Hematopoietic multipotent progenitor cell treated with erythropoietin and hydrocortisone succinate and interleukin-3 and kit ligand, for 17 days (in vitro differentiated cells): ENCODE results near the gene DDX54.

Source experiments
- DNase-seq: peaks from one replicate; pipeline ENCODE4 v3.0.0-alpha.2; 2015; ENCODE audit warnings: low spot score

The DDX54 gene

DNA sequence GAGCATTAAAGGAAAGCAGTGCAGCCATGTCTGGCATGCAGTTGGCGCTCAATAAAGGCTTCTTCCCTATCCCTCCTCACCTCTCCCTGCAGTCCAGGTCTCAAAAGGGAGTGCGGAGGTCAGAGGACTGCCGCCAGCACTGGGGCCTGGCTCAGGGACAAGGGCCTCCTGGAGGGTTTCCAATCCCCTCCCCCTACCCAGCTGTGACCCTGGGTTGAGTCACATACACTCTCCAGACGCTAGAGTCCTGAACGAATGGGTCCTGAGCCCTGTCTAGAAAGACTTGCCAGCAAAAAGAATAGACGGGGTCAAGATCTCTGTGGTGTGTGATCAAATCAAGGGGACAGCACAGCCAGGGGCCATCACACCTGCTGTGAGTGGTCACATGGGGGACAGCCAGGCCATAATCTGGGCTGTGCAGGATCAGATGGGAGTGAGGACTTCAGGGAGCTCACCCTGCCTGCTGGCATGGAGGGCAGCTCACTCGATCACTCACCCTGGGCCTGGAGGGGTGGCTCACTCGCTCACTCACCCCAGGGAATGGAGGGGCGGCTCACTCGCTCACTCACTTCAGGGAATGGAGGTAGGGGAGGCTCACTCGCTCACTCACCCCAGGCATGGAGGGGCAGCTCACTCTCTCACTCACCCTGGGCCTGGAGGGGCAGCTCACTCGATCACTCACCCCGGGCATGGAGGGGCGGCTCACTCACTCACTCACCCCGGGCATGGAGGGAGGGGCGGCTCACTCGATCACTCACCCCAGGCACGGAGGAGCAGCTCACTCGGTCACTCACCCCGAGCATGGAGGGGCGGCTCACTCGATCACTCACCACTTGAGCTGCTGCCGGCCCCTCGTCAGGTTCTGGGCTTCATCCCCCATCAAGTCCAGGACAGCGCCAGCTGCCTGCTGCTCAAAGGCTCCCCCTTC lies 22.9 kb downstream of the DDX54 start:
- DNase-seq: no peak

DNA sequence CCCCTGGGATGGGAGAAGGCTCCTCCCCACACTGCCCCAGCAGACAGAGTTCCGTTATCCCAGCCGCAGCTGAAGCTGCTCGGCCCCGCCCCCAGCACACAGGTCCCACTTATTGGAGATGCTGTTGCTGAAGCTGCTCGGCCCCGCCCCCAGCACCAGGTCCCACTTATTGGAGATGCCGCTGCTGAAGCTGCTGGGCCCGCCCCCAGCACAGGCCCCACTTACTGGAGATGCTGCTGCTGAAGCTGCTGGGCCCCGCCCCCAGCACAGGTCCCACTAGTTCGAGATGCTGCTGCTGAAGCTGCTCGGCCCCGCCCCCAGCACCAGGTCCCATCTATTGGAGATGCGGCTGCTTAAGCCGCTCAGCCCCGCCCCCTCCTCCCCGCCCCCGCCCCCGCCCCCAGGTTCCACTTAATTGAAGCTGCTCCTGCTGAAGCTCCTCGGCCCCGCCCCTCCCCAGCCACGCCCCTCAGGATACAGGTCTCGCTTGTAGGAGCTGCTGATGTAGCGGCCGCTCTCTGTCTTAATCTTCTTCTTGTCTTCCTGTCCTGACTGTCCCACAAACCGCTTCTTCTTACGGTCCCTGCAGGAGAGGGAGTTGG lies 23.8 kb downstream of the DDX54 start:
- no peak for DNase-seq

DNA sequence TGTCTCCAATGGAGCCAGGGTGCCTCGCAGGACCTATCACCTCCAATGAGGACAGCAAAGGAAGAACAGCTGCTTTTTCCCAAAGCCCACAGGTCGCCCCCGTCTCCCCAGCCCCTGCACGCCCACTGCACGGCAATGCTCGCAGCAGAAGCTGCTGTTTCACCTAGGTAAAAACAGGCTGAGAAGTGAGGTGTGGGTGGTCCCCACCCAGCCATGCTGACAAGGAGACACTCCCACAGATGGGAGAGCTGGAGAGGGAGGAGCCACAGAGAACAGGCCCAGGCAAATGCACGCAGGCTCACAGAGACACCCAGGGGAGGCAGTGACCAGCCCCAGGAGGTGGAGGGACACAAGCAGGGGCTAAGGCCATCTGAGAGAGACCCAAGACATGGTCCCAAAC lies 25.3 kb downstream of the DDX54 start:
- no peak for DNase-seq

DNA sequence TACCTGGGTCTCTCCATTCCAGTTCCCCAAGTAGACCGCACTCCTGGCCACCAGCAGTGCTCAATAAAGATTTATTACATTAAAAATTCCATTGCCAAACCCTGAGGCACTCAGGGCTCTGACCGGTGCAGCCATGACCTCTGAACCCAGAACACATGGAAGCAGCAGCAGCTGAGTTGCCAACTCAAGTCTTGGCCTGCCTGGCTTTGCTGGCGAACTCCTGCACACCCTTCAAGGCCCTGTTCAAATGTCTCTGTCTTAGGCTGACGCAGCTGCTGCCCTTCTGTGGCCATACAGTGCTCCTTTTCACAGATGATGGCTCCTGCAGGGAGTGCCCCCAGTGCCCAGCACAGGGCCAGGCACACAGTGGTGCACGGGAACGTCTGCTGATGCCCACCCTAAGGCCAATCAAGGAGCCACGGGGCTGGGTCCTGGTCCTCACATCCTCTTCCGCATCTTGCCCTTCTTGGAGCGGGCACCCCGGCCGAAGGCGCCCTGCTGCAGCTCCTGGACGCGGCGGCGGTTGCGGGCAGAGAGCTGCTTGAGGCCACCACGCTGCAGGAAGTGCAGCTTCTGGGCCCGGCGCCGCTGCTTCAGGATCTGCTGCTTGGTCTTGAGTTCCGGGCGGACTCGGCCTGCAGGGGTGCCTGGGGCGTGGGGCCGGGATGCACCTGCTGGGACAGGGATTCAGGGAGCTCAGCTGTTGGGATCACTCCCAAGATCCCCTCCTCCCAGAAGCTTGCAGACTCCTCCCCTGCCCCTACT lies 26.7 kb downstream of the DDX54 start:
- no peak for DNase-seq

DNA sequence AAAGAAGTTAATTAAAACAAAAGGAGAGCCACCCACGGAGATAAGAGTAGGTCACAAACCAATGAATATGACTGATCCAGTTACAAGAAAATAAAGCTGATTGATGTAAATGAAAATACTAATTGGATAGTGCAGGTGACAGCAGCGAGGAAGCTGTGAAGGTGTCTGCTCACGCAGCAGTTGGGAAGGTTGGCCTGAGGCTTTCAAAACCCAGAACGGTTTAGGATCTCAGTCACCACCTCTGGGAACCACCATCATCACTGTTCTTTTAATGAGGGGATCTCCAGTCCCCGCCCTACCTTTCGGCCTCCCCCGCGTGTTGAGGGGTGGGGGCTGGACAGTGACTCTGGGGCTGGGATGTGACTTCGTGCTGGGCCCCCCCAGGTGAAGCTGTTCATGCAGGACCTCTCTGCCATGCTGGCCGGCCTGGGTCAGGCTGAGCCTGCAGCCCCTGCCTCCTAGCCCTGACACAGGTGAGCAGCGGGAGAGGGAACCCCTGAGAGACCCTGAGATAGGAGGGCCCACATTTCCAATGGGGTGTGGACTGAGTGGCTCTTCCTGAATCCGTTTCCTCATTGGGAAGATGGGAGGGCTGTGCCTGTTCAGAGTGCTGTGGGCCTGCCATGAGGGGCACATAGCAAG lies 27.9 kb downstream of the DDX54 start:
- DNase-seq: no peak

DNA sequence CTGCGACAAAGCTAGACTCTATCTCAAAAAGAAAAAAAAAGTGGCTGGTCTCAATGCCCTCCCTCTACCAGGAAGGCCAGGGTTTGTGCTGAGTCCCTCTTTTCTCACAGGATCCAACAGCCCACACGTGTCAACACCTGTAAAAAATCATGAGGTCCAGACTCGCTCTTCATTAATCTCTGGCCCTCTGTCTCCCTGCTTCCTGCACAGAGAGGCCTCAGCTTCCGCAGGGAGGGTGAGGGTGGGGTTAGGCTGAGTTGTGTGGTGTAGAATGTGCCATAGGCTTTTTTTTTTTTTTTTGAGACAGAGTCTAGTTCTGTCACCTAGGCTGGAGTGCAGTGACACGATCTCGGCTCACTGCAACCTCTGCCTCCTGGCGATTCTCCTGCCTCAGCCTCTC lies 29.6 kb downstream of the DDX54 start:
- DNase-seq: no peak

DNA sequence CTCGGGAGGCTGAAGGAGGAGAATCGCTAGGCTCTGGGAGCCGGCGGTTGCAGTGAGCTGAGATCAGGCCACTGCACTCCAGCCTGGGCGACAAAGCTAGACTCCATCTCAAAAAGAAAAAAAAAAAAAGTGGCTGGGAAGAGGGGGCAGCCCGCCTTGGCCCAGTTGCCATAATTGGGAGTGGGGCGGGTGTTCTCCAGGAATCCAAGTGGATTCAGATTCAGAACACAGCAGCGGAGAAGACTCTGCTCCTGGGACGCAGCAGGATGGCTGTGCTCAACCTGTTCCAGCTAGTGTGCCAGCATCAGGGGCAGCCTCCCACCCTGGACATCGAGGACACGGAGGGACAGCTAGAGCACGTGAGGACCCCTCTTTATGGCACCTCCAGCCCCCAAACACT lies 30.2 kb downstream of the DDX54 start:
- DNase-seq: no peak

DNA sequence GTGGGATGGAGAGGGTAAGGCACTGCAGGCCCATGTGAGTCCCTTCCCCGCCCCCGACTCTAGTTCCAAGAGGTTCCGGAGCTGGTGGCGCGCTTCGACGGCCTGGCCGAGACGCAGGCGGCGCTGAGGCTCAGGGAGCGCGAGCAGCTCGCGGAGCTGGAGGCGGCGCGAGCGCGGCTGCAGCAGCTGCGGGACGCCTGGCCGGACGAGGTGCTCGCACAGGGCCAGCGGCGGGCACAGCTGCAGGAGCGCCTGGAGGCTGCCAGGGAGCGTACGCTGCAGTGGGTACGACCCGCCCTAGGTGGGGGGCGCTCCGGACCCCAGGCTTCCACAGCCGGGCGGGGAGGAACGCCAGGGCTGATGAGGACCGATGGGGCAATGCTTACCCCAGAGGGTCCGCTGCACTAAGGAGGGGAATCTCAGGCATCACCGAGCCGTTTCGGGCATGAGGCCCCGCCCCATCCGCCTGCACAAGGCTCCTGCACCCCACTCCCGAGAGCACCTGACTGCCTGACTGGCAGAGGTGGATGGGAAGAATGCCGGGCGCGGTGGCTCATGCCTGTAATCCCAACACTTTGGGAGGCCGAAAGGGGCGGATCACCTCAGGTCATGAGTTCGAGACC lies 30.8 kb downstream of the DDX54 start:
- no peak for DNase-seq

DNA sequence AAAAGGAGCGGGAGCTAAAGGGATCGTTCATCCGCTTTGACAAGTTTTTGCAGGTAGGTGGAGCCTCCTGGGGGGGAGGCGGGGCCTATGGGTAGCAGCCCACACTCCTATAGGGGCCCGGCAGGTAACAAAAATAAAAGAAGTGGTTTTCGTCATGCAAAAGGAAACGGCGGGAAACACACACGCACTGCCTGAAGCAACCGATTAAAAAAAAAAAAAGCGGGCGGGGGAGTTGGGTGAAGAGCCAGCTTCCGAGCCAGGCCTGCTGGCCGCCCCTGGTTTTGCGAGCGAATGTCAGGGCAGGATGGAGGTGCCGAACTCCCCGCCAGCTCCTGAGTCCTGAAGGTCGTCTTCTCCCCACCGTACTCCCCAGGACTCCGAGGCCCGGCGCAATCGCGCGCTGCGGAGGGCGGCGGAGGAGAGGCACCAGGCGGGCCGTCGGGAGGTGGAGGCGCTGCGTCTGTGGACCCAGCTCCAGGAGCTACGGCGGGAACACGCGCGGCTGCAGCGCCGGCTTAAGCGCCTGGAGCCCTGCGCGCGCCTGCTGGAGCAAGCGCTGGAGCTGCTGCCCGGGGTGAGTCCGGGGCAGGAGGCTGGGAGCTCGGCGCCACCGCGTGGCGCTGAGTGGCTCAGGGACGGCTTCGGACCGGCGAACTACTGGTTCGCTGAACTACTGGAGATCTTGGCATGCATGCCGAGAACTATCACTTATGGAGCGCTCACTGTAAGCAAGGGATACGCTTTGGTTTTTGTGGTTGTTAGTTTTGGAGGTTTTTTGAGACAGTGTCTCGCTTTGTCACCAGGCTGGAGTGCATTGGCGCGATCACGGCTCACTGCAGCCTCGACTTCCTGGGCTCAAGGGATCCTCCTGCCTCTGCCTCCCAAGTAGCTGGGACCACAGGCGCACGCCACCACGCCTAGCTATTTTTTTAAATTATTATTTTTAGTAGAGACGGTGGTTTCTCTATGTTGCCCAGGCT lies 32.2 kb downstream of the DDX54 start:
- DNase-seq: no peak

DNA sequence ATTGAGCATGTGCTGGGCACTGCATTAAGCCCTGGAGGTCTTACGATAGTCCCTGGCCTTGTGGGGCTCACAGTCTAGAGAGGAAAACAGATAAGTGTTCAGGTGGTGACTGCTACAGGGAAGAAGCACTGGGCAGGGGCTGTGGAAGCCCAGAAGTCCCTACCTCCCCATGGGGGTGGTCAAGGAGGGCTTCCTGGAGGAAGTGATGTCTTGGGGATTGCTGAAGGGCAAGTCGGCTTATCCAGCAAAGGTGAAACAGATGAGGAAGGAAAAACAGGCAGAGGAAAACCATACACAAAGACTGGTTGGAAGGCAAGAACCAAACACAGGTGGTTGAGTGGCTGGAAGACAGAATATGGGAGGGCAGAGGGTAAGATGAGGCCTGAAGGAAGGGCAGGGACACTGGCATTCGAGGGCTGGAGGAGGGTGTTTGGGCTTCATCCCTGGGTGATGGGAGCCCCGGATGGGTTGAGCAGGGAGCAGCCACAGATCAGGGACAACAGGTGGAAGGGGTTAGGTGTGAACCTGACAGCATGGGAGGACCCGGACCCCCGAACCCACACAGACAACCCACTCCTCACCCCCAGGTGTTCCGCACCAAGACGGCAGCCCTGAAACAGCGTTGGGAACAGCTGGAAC lies 33.0 kb downstream of the DDX54 start:
- DNase-seq: no peak

DNA sequence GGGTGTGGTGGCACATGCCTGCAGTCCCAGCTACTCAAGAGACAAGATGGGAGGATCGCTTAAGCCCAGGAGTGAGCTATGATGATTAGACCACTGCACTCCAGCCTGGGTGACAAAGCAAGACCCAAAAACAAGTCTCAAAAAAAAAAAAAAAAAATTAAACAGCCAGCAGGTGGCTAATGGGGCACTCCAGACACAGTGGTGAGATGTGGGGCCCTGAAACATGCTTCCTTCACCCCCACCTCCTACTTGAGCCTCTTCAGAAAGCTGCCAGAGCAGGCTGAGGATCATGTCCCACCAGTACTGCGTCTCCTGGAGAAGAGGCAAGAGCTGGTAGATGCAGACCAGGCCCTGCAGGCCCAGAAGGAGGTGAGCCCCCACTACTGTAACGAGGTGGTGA lies 33.6 kb downstream of the DDX54 start:
- DNase-seq: no peak

DNA sequence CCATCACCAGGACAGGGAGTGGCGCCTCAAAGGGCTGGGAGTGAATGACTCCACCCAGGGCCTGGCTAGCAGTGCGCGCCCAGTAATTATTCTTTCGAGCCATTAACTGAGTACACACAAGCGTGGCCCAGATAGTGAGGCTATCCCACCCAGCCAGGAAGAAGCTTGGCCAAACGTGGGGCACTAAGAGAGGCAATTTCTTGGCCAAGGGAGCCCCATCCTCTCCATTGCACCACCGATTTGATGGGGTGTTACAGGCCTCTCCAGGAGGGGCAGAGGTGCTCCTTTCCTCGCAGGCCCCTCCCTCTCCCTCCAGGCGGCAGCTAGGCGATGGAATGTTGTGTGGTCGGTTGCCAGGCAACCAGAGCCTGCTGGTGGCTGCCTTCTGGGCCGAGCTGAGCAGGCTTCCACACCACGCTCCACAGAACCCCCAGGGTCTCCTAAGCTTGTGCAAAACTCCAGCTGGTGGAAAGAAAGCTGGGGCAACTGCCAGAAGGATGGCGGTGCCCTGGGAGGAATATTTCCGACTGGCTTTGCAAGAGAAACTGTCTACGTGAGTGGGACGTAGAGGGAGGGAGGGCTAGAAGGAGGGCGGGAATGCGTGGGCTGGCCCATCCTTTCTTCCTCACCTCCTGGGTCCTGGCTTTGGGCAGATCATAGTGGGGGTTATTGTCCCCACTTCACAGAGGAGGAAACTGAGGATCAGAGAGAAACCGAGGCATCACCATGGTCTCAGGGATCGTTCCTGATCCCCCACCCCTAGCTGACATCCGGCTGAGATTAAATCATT lies 35.7 kb downstream of the DDX54 start, which contains the start of gene CFAP73:
Gene CFAP73 (plus strand): TSS at position 364 of the 790 bp plus-strand sequence. CDS start 134 bp downstream, at position 498.
- no peak for DNase-seq

DNA sequence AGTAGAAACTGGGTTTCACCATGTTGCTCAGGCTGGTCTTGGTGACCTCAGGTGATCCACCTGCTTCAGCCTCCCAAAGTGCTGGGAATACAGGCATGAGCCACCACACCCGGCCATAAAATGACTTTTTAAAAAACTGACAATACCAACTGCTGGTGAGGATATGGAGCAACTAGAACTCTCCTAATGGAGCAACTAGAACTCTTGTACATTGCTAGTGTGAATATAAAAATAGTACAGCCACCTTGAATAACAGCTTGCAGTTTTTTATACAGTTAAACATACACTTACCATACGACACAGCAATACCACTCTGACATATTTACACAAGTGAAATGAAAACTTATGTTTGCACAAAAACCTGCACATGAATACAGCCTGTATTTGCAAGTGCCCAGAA lies 38.3 kb downstream of the DDX54 start:
- DNase-seq: no peak

DNA sequence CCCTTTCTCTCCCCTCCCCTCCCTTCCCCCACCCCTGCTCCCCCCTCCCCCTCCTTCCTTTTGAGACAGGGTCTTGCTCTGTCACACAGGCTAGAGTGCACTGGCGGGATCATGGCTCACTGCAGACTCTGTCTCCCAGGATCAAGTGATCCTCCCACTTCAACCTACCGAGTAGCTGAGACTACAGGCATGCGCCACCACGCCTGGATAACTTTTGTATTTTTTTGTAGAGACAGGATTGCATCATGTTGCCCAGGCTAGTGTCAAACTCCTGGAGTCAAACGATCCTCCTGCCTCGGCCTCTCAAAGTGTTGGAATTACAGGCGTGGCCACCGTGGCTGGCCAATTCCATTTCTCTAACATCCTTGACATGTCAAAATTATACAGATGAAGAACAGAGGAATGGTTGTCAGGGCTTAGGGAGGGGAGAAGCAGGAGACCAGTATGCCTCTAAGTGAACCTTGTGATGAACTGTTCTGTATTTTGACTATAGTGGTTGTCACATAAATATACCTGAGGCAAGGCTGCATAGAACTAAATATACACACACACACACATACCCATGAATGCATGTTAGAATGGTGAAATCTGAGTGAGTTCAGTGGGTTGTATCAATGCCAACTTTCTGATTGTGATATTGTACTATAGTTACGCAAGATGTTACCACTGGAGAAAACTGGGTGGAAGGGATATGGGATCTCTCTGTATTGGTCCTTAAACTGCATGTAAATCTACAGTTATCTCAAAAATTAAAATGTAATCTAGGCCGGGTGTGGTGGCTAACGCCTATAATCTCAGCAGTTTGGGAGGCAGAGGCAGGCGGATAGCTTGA lies 39.3 kb downstream of the DDX54 start:
- DNase-seq: no peak

DNA sequence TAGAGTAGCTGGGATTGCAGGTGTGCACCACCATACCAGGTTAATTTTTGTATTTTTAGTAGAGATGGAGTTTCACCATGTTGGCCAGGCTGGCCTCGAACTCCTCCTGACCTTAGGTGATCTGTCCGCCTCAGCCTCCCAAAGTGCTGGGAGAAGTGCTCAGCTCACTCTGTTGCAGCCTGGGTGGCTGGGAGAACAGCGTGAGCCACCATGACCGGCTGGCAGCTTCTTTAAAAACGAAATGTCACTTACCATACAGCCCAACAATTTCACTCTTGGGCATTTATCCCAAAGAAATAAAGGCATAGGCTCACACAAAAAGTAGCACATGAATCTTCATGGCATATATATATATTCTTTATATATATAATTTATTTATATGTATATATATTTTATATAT lies 40.5 kb downstream of the DDX54 start:
- DNase-seq: no peak

DNA sequence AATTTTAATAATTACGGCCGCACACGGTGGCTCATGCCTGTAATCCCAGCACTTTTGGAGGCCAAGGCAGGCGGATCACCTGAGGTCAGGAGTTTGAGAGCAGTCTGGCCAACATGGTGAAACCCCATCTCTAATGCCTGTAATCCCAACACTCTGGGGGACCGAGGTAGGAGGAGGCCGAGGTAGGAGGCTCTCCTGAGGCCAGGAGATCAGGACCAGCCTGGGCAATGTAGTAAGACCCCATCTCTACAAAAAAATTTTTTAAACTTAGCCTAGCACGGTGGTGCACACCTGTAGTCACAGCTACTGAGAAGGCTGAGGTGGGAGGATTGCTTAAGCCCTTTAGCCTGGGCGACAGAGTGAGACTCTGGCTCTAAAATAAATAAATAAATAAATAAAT lies 41.3 kb downstream of the DDX54 start:
- no peak for DNase-seq

DNA sequence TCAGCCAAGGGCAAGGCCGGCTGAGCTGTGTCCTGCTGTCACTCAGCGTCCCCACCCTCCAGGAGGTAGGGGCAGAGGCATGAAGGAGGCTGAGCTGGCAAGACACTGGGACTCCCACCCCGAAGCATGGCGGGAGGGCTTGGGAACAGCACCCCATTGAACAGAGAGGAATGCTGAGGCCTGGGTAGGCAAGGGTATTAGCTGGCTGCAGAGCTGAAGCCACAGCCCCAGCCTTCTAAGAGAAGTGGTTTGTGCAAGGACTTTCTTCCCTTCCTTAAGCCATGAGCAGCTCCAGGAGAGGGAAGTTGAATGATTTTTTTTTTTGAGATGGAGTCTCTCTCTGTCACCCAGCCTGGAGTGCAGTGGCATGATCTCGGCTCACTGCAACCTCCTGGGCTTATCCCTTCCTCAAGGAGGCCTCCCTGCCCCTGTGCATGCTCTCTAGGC lies 42.4 kb downstream of the DDX54 start:
- DNase-seq: no peak

DNA sequence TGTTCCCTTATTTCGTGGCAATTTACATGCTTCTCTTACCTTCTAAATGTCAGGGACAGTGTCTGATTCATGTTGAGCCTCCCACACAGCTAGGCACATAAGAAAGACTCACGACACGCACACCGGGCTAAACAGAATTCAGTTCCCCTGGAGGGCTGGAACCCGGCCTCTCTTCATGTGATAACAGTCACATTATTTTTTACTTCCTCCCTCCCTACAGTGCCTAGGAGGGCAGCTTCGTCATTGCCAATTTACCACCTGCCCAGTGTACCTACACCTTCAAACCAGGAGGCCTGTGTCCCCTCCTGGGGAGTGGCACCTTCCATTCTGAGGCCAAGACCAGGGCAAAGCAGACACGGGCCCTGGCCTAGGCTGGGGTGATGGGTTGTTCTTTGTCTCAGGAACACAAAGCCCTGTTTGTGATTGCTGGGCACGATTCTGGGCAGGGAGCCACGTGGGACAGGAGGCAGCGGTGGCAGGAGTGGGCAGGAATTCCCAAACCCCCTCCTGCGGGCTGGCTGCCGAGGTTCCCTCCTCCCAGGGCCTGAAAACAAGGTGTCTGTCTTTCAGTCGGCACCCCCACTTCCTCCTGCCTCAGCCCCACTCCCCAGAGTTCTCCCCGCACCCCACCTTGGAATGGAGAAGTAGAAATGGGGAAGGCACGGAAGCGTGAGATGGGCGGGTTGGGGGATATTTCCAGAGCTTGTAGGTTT lies 42.9 kb downstream of the DDX54 start:
- DNase-seq: no peak
